ENCODE measurements around the gene CFL1.

- TF ChIP-seq CTCF (IDR thresholded peaks at IDR 0.05) (no peak), POLR2A (IDR thresholded peaks at IDR 0.05) (no peak)
These were observed 10.9 kb upstream of the CFL1 start for GRCh38 chr11:65868907-65869306.
